SU-DHL-6 (cell line): ENCODE measurements around the gene TNIK.

ENCODE experiments used
- EZH2phosphoT487 ChIP-seq: fragments of 200-600 bp; sonication (generic), shearing (Covaris generic); conservative IDR thresholded peaks from 2 replicates; pipeline ENCODE4 v1.6.1; 2018; ENCODE audit warnings: mild to moderate bottlenecking, antibody characterized with exemption, low read length, moderate library complexity, mixed read lengths
- TF ChIP-seq, protein P1 (sequence below): fragments of 200-600 bp; sonication (generic); IDR thresholded peaks from one replicate; pipeline ENCODE4 v1.5.1; 2017; ENCODE audit warnings: antibody characterized with exemption, mild to moderate bottlenecking, low read length, moderate library complexity; ENCODE audit not compliant: insufficient read depth, poor library complexity, severe bottlenecking

DNA sequence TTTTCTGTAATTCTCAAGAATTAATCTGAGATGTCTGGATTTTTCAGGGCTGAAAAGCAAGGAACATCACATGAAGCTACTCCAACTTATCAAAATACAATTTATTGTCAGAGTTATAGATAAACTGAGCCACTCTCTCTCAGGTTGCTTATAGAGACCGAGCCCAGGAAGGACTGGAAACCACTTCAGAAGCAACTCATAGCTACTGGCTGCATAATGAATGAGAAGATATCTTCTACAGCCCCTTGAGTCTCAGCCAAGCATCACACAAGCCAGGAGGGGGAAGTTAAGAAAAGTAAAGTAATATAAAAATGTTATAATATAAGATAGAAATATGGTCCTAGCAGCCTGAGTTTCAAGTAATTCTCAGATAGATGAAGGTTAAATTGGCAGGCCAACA lies 186.0 kb downstream of the TNIK start:
- TF ChIP-seq, protein P1, sequence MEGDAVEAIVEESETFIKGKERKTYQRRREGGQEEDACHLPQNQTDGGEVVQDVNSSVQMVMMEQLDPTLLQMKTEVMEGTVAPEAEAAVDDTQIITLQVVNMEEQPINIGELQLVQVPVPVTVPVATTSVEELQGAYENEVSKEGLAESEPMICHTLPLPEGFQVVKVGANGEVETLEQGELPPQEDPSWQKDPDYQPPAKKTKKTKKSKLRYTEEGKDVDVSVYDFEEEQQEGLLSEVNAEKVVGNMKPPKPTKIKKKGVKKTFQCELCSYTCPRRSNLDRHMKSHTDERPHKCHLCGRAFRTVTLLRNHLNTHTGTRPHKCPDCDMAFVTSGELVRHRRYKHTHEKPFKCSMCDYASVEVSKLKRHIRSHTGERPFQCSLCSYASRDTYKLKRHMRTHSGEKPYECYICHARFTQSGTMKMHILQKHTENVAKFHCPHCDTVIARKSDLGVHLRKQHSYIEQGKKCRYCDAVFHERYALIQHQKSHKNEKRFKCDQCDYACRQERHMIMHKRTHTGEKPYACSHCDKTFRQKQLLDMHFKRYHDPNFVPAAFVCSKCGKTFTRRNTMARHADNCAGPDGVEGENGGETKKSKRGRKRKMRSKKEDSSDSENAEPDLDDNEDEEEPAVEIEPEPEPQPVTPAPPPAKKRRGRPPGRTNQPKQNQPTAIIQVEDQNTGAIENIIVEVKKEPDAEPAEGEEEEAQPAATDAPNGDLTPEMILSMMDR, result no peak
- TF ChIP-seq EZH2phosphoT487, result no peak
